Esophagus squamous epithelium (tissue), 5 donors: Measurements from ENCODE around the gene CARM1. TPM values are rescaled to one million over a fixed set of nuclear protein-coding genes. Genes with fewer than 3 reads are reported as not detected.

Source experiments
- DNase-seq: peaks from one replicate; lab custom pipeline; 2025; lab: John Stamatoyannopoulos, UW
- H3K27ac ChIP-seq, 4 donors: fragments of 200-600 bp; sonication (generic); one replicate each; pipeline ENCODE4 v1.5.1; 2016 to 2019; ENCODE audit warnings: mild to moderate bottlenecking in 1 of 4
- H3K27me3 ChIP-seq, 4 donors: fragments of 200-600 bp; sonication (generic); 1 replicate in 3 of 4; 2 replicates in 1 of 4; pipeline versions ENCODE4 v1.5.1 to v1.6.0; 2017 to 2021; ENCODE audit warnings: antibody characterized with exemption in 1 of 4
- H3K36me3 ChIP-seq, 3 donors: fragments of 200-600 bp; sonication (generic); one replicate each; pipeline ENCODE4 v1.5.1; 2016 to 2019
- H3K4me1 ChIP-seq, 3 donors: fragments of 200-600 bp; sonication (generic); one replicate each; pipeline ENCODE4 v1.5.1; 2017 to 2019
- H3K4me3 ChIP-seq, 4 donors: fragments of 200-600 bp; sonication (generic); 1 replicate in 3 of 4; 2 replicates in 1 of 4; pipeline ENCODE4 v1.5.1; 2016 to 2019; ENCODE audit warnings: mild to moderate bottlenecking in 2 of 4, moderate library complexity in 1 of 4
- H3K9me3 ChIP-seq, 3 donors: fragments of 200-600 bp; sonication (generic); one replicate each; pipeline ENCODE4 v1.5.1; 2016 to 2019
- CTCF ChIP-seq, 6 experiments: fragments of 450-650 bp in 4 of 6; fragments of 200-600 bp in 2 of 6; sonication (generic) in 2 of 6; IDR thresholded peaks; one replicate each; pipeline ENCODE4 v1.5.1; 2016 to 2019; ENCODE audit warnings: antibody characterized with exemption in 6 of 6, mild to moderate bottlenecking in 4 of 6, moderate library complexity in 4 of 6
- POLR2A ChIP-seq, 4 donors: fragments of 450-650 bp; IDR thresholded peaks; one replicate each; pipeline ENCODE4 v1.6.1; 2017; ENCODE audit warnings: antibody characterized with exemption in 4 of 4, mild to moderate bottlenecking in 4 of 4, moderate library complexity in 3 of 4
- WGBS, 2 donors: methylation state at CpG; one replicate each; pipeline ENCODE4 v1.1.5; 2018; 5-methylcytosine and 5-hydroxymethylcytosine counted together
- intact Hi-C: fragments of 100-400 bp; cut with DNase I; formaldehyde crosslinking; loops from one replicate; pipeline ENCODE4 v1.15.0; 2022
- total RNA-seq, 4 donors: library from RNA; depleted of rRNA; stranded (reverse); fragments of >200 nt; gene quantifications; one replicate each; pipeline ENCODE4 v1.1.0, GENCODE V29; 2016
- donor health status: DM: yes; HTN: yes; CAD: no.

The CARM1 gene
- total RNA-seq, 4 donors from 2014 or later: 21.4 to 35.4 (median 28.5) TPM

GRCh38 chr19:10846500-10847202, 24.7 kb upstream of the CARM1 start:
- no peaks in the 10 kb centered on the region for H3K4me1 ChIP-seq
- intact Hi-C loops: no loop called here
- H3K9me3 ChIP-seq: no peaks in the 10 kb centered on the region
- 88 to 93% methylated on average over 2 of the region's 2 CpGs for WGBS, 2 donors
- H3K36me3 ChIP-seq: no peaks in the 10 kb centered on the region
- H3K27me3 ChIP-seq: peaks cover 0 to 33% (median 0%) of the 10 kb centered on the region in 4 donors
- TF ChIP-seq CTCF (IDR thresholded peaks at IDR 0.05) (no peak), POLR2A (IDR thresholded peaks at IDR 0.05) (no peak)
- no peak for DNase-seq
- no peak overlapping the region for H3K27ac ChIP-seq
- H3K4me3 ChIP-seq: no peak overlapping the region

GRCh38 chr19:10848230-10848856, 23.0 kb upstream of the CARM1 start, which contains the start of gene C19orf38:
Gene C19orf38 (plus strand): TSS chr19:10848415. CDS start chr19:10848509, 94 bp downstream.
- Histone ChIP-seq H3K27me3 (peaks cover 0 to 33% (median 0%) of the 10 kb centered on the region in 4 donors), H3K36me3 (no peaks in the 10 kb centered on the region), H3K4me1 (no peaks in the 10 kb centered on the region), H3K9me3 (no peaks in the 10 kb centered on the region), H3K27ac (no peak within 1 kb of the TSS), H3K4me3 (peak within 1 kb of the TSS in 1 of 4 donors; percentile 3)
- DNase-seq: no peak
- WGBS, 2 donors: 37 to 47% methylated on average over 6 to 7 of the region's 14 CpGs
- intact Hi-C loops: no loop called here
- TF ChIP-seq POLR2A (IDR thresholded peaks at IDR 0.05) (no peak), CTCF (IDR thresholded peaks at IDR 0.05) (no peak)

- TF ChIP-seq CTCF (IDR thresholded peaks at IDR 0.05) (no peak), POLR2A (IDR thresholded peaks at IDR 0.05) (no peak)
- Histone ChIP-seq H3K27ac (no peak overlapping the region), H3K4me3 (no peak overlapping the region), H3K9me3 (no peaks in the 10 kb centered on the region), H3K27me3 (peaks cover 0 to 33% (median 0%) of the 10 kb centered on the region in 4 donors), H3K4me1 (no peaks in the 10 kb centered on the region), H3K36me3 (no peaks in the 10 kb centered on the region)
- WGBS, 2 donors: 87 to 91% methylated on average over 5 of the region's 5 CpGs
- DNase-seq: no peak
- intact Hi-C loops: loop anchor here (5.0 kb wide), 1 partner anchor 128 kb away; no protein-coding TSS in a partner anchor
Observed at GRCh38 chr19:10850631-10851030, 20.7 kb upstream of the CARM1 start.

GRCh38 chr19:10852098-10852800, 19.1 kb upstream of the CARM1 start:
- H3K36me3 ChIP-seq: no peaks in the 10 kb centered on the region
- H3K9me3 ChIP-seq: no peaks in the 10 kb centered on the region
- H3K4me1 ChIP-seq: no peaks in the 10 kb centered on the region
- no peak for DNase-seq
- no peak overlapping the region for H3K4me3 ChIP-seq
- TF ChIP-seq CTCF (IDR thresholded peaks at IDR 0.05) (no peak), POLR2A (IDR thresholded peaks at IDR 0.05) (no peak)
- no peak overlapping the region for H3K27ac ChIP-seq
- peaks cover 0 to 33% (median 0%) of the 10 kb centered on the region in 4 donors for H3K27me3 ChIP-seq
- 64 to 73% methylated on average over 7 of the region's 7 CpGs for WGBS, 2 donors
- intact Hi-C loops: loop anchor here (5.0 kb wide), 1 partner anchor 130 kb away; no protein-coding TSS in a partner anchor
